Esophagus squamous epithelium (tissue), 4 donors: ENCODE measurements around the gene CEBPB.

ENCODE experiments used
- CTCF ChIP-seq, 6 experiments: fragments of 450-650 bp in 4 of 6; fragments of 200-600 bp in 2 of 6; sonication (generic) in 2 of 6; IDR thresholded peaks; one replicate each; pipeline ENCODE4 v1.5.1; 2016 to 2019; ENCODE audit warnings: antibody characterized with exemption in 6 of 6, mild to moderate bottlenecking in 4 of 6, moderate library complexity in 4 of 6
- POLR2A ChIP-seq, 4 donors: fragments of 450-650 bp; IDR thresholded peaks; one replicate each; pipeline ENCODE4 v1.6.1; 2017; ENCODE audit warnings: antibody characterized with exemption in 4 of 4, mild to moderate bottlenecking in 4 of 4, moderate library complexity in 3 of 4

- TF ChIP-seq CTCF (IDR thresholded peaks at IDR 0.05) (no peak), POLR2A (IDR thresholded peaks at IDR 0.05) (no peak)
Observed at GRCh38 chr20:50211091-50211490, 20.5 kb downstream of the CEBPB start.
